K562 (cell line): ENCODE measurements around the gene FCHSD1.

Experiments used
- KHSRP ChIP-seq: fragments of 450-650 bp; IDR thresholded peaks from 2 replicates; pipeline ENCODE4 v1.6.1; 2017
- ZBTB40 ChIP-seq, 2 experiments: fragments of 450-650 bp in 1 of 2; sonication (generic) in 1 of 2; formaldehyde crosslinking in 1 of 2; IDR thresholded peaks; 2 replicates each; pipeline versions ENCODE4 v1.7.1 to v1.9.0; 2016 to 2022; ENCODE audit warnings: inconsistent platforms in 1 of 2, mild to moderate bottlenecking in 1 of 2, missing genetic modification reagents in 1 of 2

GRCh38 chr5:141649056-141649688, 2.0 kb downstream of the FCHSD1 start:
- TF ChIP-seq KHSRP (no peak), ZBTB40 (IDR thresholded peaks at IDR 0.05) (no peak), ZBTB40 (CRISPR knock-in tag; IDR thresholded peaks at IDR 0.05) (no peak)
